ENCODE data around the gene PHIP.

GRCh38 chr6:79072640-79073181 is 5.3 kb downstream of the PHIP start:
- TF ChIP-seq CTCF (conservative IDR thresholded peaks at IDR 0.05; ENCODE audit: low read depth, low read length): no peak
- TF ChIP-seq EZH2 (IDR thresholded peaks at IDR 0.05; ENCODE audit: low read length, unreplicated experiment): no peak
- no peak for TF ChIP-seq EZH2phosphoT487 (IDR thresholded peaks at IDR 0.05; ENCODE audit: borderline replicate concordance, low read length)

Data from PC-3 (cell line).